Measurements from ENCODE around the gene CHST9.
"Not testable (repeated sequence)": the region's sequence is repeated elsewhere in the genome, so short reads cannot be mapped to it uniquely, and the experiment has no call there.

Gene CHST9

GRCh38 chr18:27185025-27185763 lies at the start of gene CHST9:
Gene CHST9 (minus strand): TSS chr18:27185308. CDS start chr18:27142809, 42,499 bp downstream.
- DNase-seq (ENCODE audit: low read depth in 2 of 2): no peak

GRCh38 chr18:27232355-27232754 lies 47.2 kb upstream of the CHST9 start:
- not testable (repeated sequence) for DNase-seq (ENCODE audit: low read depth in 2 of 2)

- not testable (repeated sequence) for DNase-seq (ENCODE audit: low read depth in 2 of 2)
Measured at GRCh38 chr18:27231671-27232070, 46.6 kb upstream of the CHST9 start.

- not testable (repeated sequence) for DNase-seq (ENCODE audit: low read depth in 2 of 2)
Measured at GRCh38 chr18:27231221-27231620, 46.1 kb upstream of the CHST9 start.

GRCh38 chr18:27227721-27228120 lies 42.6 kb upstream of the CHST9 start:
- DNase-seq (ENCODE audit: low read depth in 2 of 2): no peak

- DNase-seq (ENCODE audit: low read depth in 2 of 2): no peak
Measured at GRCh38 chr18:27226556-27227075, 41.5 kb upstream of the CHST9 start.

GRCh38 chr18:27225947-27226481 lies 40.9 kb upstream of the CHST9 start:
- no peak for DNase-seq (ENCODE audit: low read depth in 2 of 2)

GRCh38 chr18:27223526-27224291 lies 38.6 kb upstream of the CHST9 start:
- no peak for DNase-seq (ENCODE audit: low read depth in 2 of 2)

- no peak for DNase-seq (ENCODE audit: low read depth in 2 of 2)
Measured at GRCh38 chr18:27214831-27215230, 29.7 kb upstream of the CHST9 start.

GRCh38 chr18:27213123-27213717 lies 28.1 kb upstream of the CHST9 start:
- no peak for DNase-seq (ENCODE audit: low read depth in 2 of 2)

GRCh38 chr18:27211569-27211968 lies 26.5 kb upstream of the CHST9 start:
- no peak for DNase-seq (ENCODE audit: low read depth in 2 of 2)

GRCh38 chr18:27206411-27206810 lies 21.3 kb upstream of the CHST9 start:
- DNase-seq (ENCODE audit: low read depth in 2 of 2): no peak

- no peak for DNase-seq (ENCODE audit: low read depth in 2 of 2)
Measured at GRCh38 chr18:27202741-27203140, 17.6 kb upstream of the CHST9 start.

- DNase-seq (ENCODE audit: low read depth in 2 of 2): no peak
Measured at GRCh38 chr18:27198036-27198435, 12.9 kb upstream of the CHST9 start.

- no peak for DNase-seq (ENCODE audit: low read depth in 2 of 2)
Measured at GRCh38 chr18:27188309-27188708, 3.2 kb upstream of the CHST9 start.

GRCh38 chr18:27185897-27186296 lies 789 bp upstream of the CHST9 start:
- no peak for DNase-seq (ENCODE audit: low read depth in 2 of 2)

GRCh38 chr18:27184115-27185024 lies 738 bp downstream of the CHST9 start:
- DNase-seq (ENCODE audit: low read depth in 2 of 2): no peak

- no peak for DNase-seq (ENCODE audit: low read depth in 2 of 2)
Measured at GRCh38 chr18:27181726-27182125, 3.4 kb downstream of the CHST9 start.

- DNase-seq (ENCODE audit: low read depth in 2 of 2): no peak
Measured at GRCh38 chr18:27178424-27178823, 6.7 kb downstream of the CHST9 start.

- no peak for DNase-seq (ENCODE audit: low read depth in 2 of 2)
Measured at GRCh38 chr18:27175914-27176313, 9.2 kb downstream of the CHST9 start.

GRCh38 chr18:27175245-27175644 lies 9.9 kb downstream of the CHST9 start:
- no peak for DNase-seq (ENCODE audit: low read depth in 2 of 2)
